PFSK-1 (cell line): ENCODE data around the gene FAM136A.

Experiments
- POLR2AphosphoS5 ChIP-seq: IDR thresholded peaks from 2 replicates; pipeline ENCODE4 v1.6.1; 2012; ENCODE audit warnings: low read depth, mild to moderate bottlenecking, control low read depth, low read length, moderate library complexity
- TF ChIP-seq, protein P1 (sequence below), 2 experiments: IDR thresholded peaks; 2 replicates each; pipeline versions ENCODE4 v1.6.1 to v1.8.0; 2011 to 2012; ENCODE audit warnings: low read depth in 2 of 2, low read length in 2 of 2, control low read depth in 1 of 2, inconsistent platforms in 1 of 2, mild to moderate bottlenecking in 1 of 2, moderate library complexity in 1 of 2; ENCODE audit not compliant: insufficient read depth in 1 of 2

DNA sequence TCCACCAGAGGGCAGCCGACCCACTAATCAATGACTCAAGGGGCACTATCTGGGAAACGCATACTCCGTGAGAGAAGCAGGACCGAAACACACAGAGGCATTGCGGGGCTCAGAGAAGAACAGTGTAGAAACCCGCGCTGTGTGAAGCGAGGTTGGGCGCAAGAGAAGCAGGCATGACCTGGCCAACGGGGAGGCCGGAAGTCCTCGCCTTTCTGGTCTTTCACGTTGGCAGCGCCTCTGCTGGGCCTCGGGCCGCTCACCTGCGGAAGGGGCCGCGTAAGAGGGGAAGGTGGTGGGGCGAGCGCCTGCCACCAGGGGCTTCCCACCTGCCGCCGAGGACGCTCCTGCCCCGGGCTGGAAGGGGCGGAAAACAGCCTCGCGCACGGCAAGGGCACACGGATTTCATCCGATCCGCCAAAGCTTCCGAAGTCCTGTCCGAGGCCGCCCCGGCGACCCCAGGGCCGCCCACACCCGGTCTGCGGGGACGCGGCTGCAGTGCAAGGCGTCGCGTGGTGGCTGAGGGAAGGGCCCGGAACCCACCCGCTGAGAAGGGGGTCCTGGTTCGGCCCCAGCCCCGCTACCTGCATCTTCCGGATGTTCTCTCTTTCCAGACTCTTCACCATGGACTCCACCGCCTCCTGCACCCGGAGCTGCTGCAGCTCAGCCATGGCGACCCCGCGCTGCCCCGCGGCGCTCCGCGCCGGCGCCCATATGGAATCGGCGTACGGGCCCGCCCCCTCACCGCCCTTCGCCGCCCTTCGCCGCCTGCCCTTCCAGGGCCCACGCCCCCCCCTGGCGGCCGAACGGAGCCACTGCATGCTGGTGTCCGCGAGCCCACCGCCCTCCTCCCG lies at the start of gene FAM136A:
- peak; percentile 59 for TF ChIP-seq POLR2AphosphoS5
- TF ChIP-seq, protein P1, sequence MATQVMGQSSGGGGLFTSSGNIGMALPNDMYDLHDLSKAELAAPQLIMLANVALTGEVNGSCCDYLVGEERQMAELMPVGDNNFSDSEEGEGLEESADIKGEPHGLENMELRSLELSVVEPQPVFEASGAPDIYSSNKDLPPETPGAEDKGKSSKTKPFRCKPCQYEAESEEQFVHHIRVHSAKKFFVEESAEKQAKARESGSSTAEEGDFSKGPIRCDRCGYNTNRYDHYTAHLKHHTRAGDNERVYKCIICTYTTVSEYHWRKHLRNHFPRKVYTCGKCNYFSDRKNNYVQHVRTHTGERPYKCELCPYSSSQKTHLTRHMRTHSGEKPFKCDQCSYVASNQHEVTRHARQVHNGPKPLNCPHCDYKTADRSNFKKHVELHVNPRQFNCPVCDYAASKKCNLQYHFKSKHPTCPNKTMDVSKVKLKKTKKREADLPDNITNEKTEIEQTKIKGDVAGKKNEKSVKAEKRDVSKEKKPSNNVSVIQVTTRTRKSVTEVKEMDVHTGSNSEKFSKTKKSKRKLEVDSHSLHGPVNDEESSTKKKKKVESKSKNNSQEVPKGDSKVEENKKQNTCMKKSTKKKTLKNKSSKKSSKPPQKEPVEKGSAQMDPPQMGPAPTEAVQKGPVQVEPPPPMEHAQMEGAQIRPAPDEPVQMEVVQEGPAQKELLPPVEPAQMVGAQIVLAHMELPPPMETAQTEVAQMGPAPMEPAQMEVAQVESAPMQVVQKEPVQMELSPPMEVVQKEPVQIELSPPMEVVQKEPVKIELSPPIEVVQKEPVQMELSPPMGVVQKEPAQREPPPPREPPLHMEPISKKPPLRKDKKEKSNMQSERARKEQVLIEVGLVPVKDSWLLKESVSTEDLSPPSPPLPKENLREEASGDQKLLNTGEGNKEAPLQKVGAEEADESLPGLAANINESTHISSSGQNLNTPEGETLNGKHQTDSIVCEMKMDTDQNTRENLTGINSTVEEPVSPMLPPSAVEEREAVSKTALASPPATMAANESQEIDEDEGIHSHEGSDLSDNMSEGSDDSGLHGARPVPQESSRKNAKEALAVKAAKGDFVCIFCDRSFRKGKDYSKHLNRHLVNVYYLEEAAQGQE (IDR thresholded peaks at IDR 0.05; ENCODE audit: insufficient read depth in 1 of 2, low read depth in 2 of 2, low read length in 2 of 2), result no peak
